Spleen (tissue), 11 donors: Measurements from ENCODE around the gene OR5AN1. TPM values are rescaled to one million over a fixed set of nuclear protein-coding genes. Genes with fewer than 3 reads are reported as not detected.

Experiments
- DNase-seq: peaks from one replicate; pipeline ENCODE4 v3.0.0-alpha.2; 2020
- H3K27ac ChIP-seq, 8 donors: fragments of 200-600 bp; sonication (generic) in 7 of 8; 1 replicate in 4 of 8; 2 replicates in 4 of 8; pipeline versions ENCODE4 v1.5.0 to v1.8.0; 2016 to 2021; ENCODE audit warnings: inconsistent platforms in 4 of 8, mild to moderate bottlenecking in 4 of 8, moderate library complexity in 1 of 8
- H3K27me3 ChIP-seq, 7 donors: fragments of 200-600 bp; sonication (generic) in 6 of 7; replicated peaks in 1 of 7; 1 replicate in 4 of 7; 2 replicates in 3 of 7; pipeline versions ENCODE4 v1.5.0 to v1.8.0; 2016 to 2021; ENCODE audit warnings: inconsistent platforms in 3 of 7, mild to moderate bottlenecking in 1 of 7
- H3K36me3 ChIP-seq, 6 donors: fragments of 200-600 bp; sonication (generic) in 5 of 6; 1 replicate in 4 of 6; 2 replicates in 2 of 6; pipeline versions ENCODE4 v1.5.0 to v1.8.0; 2016 to 2021; ENCODE audit warnings: inconsistent platforms in 2 of 6
- H3K4me1 ChIP-seq, 6 donors: fragments of 200-600 bp; sonication (generic) in 5 of 6; 1 replicate in 3 of 6; 2 replicates in 3 of 6; pipeline versions ENCODE4 v1.5.0 to v1.8.0; 2016 to 2021; ENCODE audit warnings: inconsistent platforms in 3 of 6
- H3K4me3 ChIP-seq, 8 donors: fragments of 200-600 bp; sonication (generic) in 7 of 8; 1 replicate in 4 of 8; 2 replicates in 4 of 8; pipeline versions ENCODE4 v1.5.0 to v1.8.0; 2016 to 2021; ENCODE audit warnings: inconsistent platforms in 4 of 8, mild to moderate bottlenecking in 4 of 8, moderate library complexity in 2 of 8
- H3K9me3 ChIP-seq, 8 donors: fragments of 200-600 bp; sonication (generic) in 7 of 8; 1 replicate in 4 of 8; 2 replicates in 4 of 8; pipeline versions ENCODE4 v1.5.0 to v1.8.0; 2016 to 2021; ENCODE audit warnings: inconsistent platforms in 4 of 8
- CTCF ChIP-seq, 11 experiments: fragments of 200-600 bp in 7 of 11; fragments of 450-650 bp in 4 of 11; sonication (generic) in 4 of 11; IDR thresholded peaks in 8 of 11; conservative IDR thresholded peaks in 3 of 11; 1 replicate in 7 of 11; 2 replicates in 4 of 11; pipeline versions ENCODE4 v1.4.0 to v1.8.0; 2016 to 2021; ENCODE audit warnings: antibody characterized with exemption in 11 of 11, inconsistent platforms in 4 of 11, mild to moderate bottlenecking in 1 of 11
- POLR2A ChIP-seq, 3 donors: fragments of 450-650 bp; IDR thresholded peaks; one replicate each; pipeline ENCODE4 v1.5.1; 2017; ENCODE audit warnings: antibody characterized with exemption in 3 of 3, mild to moderate bottlenecking in 1 of 3
- POLR2AphosphoS5 ChIP-seq, 3 donors: sonication (generic); formaldehyde crosslinking; IDR thresholded peaks; one replicate each; pipeline ENCODE4 v1.5.1; 2017; ENCODE audit warnings: antibody characterized with exemption in 3 of 3
- WGBS, 5 donors: extraction: QIAGEN DNeasy Blood & Tissue Kit in 3 of 5; methylation state at CpG; one replicate each; pipeline versions ENCODE4 v1.1.5 to v1.1.7; 2013 to 2018; 5-methylcytosine and 5-hydroxymethylcytosine counted together
- intact Hi-C: fragments of 100-400 bp; cut with DNase I; formaldehyde crosslinking; loops from one replicate; pipeline ENCODE4 v1.15.0; 2023; ENCODE audit warnings: low total_unique reads
- polyA plus RNA-seq, 3 donors: library from polyadenylated mRNA; stranded (reverse); fragments of 200-250 nt; gene quantifications; one replicate each; pipeline ENCODE4 v1.2.1, GENCODE V29; 2013
- total RNA-seq, 7 donors: library from RNA; depleted of rRNA in 3 of 7; stranded (reverse); fragments of >200 nt in 3 of 7; fragmentation: NEBNext Ultra II Directional in 4 of 7; extraction: Animal tissue kit (Norgen Biotek cat#: 25700) in 4 of 7; gene quantifications; one replicate each; pipeline versions ENCODE4 v1.1.0 to v1.2.1, GENCODE V29; 2016 to 2021
- donor health status: healthy with polysubstance abuse.
- donor health status: DM: no; HTN: no; CAD: no; lungs with moderate emphysema.
- donor health status: DM: no; HTN: no; CAD: no.
- donor health status: Bipolar disorder and iron deficiency.
- donor health status: healthy.
- donor health status: DM: no; HTN: no; CAD: no.
- donor health status: DM: yes; HTN: yes; CAD: no.

Gene OR5AN1
- total and polyA plus RNA-seq, 10 donors: under 0.01 to 0.26 (median 0.09) TPM; not detected in 6

- no peaks in the 10 kb centered on the region for H3K36me3 ChIP-seq
Observed at GRCh38 chr11:59355226-59355625, 3.5 kb upstream of the OR5AN1 start.

DNA sequence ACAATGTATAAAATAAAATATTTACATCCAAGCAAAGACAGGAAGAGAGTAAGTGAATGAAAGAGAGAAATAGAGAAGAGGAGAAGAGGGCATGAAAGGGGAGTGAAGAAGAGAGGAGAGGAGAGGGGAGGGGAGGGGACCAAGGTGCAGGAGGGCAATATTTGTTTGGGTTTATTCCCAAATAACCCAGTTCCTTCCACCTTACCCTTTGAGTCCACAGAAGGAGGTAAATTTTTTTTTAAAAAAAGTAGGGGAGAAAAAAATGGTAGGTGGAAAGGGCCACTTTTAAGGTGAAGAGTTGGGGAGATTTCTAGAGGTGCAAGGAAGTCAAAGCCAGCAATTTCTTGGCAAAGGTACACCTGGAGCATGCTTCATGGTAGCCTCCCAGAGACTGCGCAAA is 2.1 kb upstream of the OR5AN1 start:
- intact Hi-C loops: no loop called here

More at GRCh38 chr11:59355226-59355625, 3.5 kb upstream of the OR5AN1 start:
- TF ChIP-seq POLR2AphosphoS5 (IDR thresholded peaks at IDR 0.05): no peak
- TF ChIP-seq CTCF (IDR thresholded peaks at IDR 0.05 in 8 of 11, conservative IDR thresholded peaks at IDR 0.05 in 3 of 11): no peak
- TF ChIP-seq POLR2A (IDR thresholded peaks at IDR 0.05): no peak
- DNase-seq: no peak
- WGBS, 5 donors: 84 to 89% (median 87%) methylated on average over 3 to 4 of the region's 4 CpGs
- no peak overlapping the region for H3K27ac ChIP-seq
- peaks cover 0 to 12% (median 0%) of the 10 kb centered on the region in 7 donors for H3K27me3 ChIP-seq
- intact Hi-C loops: no loop called here
- H3K9me3 ChIP-seq: no peaks in the 10 kb centered on the region
- no peaks in the 10 kb centered on the region for H3K4me1 ChIP-seq
- H3K4me3 ChIP-seq: no peak overlapping the region

DNA sequence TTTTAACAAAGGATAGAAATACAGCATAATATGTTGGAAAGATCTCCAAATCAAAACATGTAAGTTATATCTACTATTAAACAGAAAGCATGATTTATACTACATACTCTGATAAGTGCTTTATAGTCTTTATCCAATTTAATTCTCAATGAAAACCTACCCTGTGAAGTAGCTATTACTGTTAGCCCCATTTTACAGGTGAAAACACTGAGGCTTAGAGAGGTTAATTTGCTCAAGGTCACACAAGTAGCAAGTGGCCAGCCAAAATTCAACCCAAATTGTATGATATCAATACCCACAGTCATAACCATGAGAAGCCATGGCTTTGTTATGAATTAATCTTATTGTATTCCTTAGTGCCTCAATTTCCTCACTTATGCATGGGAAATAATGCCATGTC is 675 bp upstream of the OR5AN1 start:
- intact Hi-C loops: no loop called here

More for the DNA sequence above, 2.1 kb upstream of the OR5AN1 start:
- no peak overlapping the region for H3K27ac ChIP-seq
- no peaks in the 10 kb centered on the region for H3K9me3 ChIP-seq
- DNase-seq: no peak
- H3K27me3 ChIP-seq: peaks cover 0 to 12% (median 0%) of the 10 kb centered on the region in 7 donors
- no peaks in the 10 kb centered on the region for H3K36me3 ChIP-seq
- H3K4me3 ChIP-seq: no peak overlapping the region
- WGBS, 5 donors: 95 to 100% (median 100%) methylated on average over 1 of the region's 1 CpG
- no peak for TF ChIP-seq POLR2A (IDR thresholded peaks at IDR 0.05)
- TF ChIP-seq CTCF (IDR thresholded peaks at IDR 0.05 in 8 of 11, conservative IDR thresholded peaks at IDR 0.05 in 3 of 11): no peak
- TF ChIP-seq POLR2AphosphoS5 (IDR thresholded peaks at IDR 0.05): no peak
- H3K4me1 ChIP-seq: no peaks in the 10 kb centered on the region

More for the DNA sequence above, 675 bp upstream of the OR5AN1 start:
- TF ChIP-seq CTCF (IDR thresholded peaks at IDR 0.05 in 8 of 11, conservative IDR thresholded peaks at IDR 0.05 in 3 of 11): no peak
- no peak for TF ChIP-seq POLR2A (IDR thresholded peaks at IDR 0.05)
- TF ChIP-seq POLR2AphosphoS5 (IDR thresholded peaks at IDR 0.05): no peak
- no peak overlapping the region for H3K27ac ChIP-seq
- H3K27me3 ChIP-seq: peaks cover 0 to 12% (median 0%) of the 10 kb centered on the region in 7 donors
- H3K4me3 ChIP-seq: no peak overlapping the region
- no peaks in the 10 kb centered on the region for H3K9me3 ChIP-seq
- no peaks in the 10 kb centered on the region for H3K36me3 ChIP-seq
- no peaks in the 10 kb centered on the region for H3K4me1 ChIP-seq
- no peak for DNase-seq
